Uterus (tissue), 4 donors: ENCODE results near the gene KCNQ4. TPM values are rescaled to one million over a fixed set of nuclear protein-coding genes. Genes with fewer than 3 reads are reported as not detected.
A peak's percentile ranks its signal among the peaks of the same experiment; 100 is the strongest.

Source experiments
- DNase-seq, 2 donors: peaks; one replicate each; pipeline ENCODE4 v3.0.0-alpha.2; 2019 to 2020
- H3K27ac ChIP-seq, 2 donors: fragments of 200-600 bp; sonication (generic); 1 replicate in 1 of 2; 2 replicates in 1 of 2; pipeline ENCODE4 v1.5.1; 2016 to 2018
- H3K27me3 ChIP-seq, 2 donors: fragments of 200-600 bp; sonication (generic); one replicate each; pipeline ENCODE4 v1.5.1; 2018 to 2019; ENCODE audit warnings: control low read depth in 1 of 2
- H3K36me3 ChIP-seq, 2 donors: fragments of 200-600 bp; sonication (generic); one replicate each; pipeline ENCODE4 v1.5.1; 2019; ENCODE audit warnings: control low read depth in 1 of 2
- H3K4me1 ChIP-seq, 2 donors: fragments of 200-600 bp; sonication (generic); one replicate each; pipeline ENCODE4 v1.5.1; 2018 to 2019; ENCODE audit warnings: control low read depth in 1 of 2
- H3K4me3 ChIP-seq, 2 donors: fragments of 200-600 bp; sonication (generic); 1 replicate in 1 of 2; 2 replicates in 1 of 2; pipeline ENCODE4 v1.5.1; 2018 to 2019; ENCODE audit warnings: mild to moderate bottlenecking in 1 of 2
- H3K9me3 ChIP-seq, 2 donors: fragments of 200-600 bp; sonication (generic); one replicate each; pipeline ENCODE4 v1.5.1; 2019; ENCODE audit warnings: control low read depth in 1 of 2
- POLR2A ChIP-seq, 2 donors: fragments of 450-650 bp; IDR thresholded peaks; one replicate each; pipeline ENCODE4 v1.6.1; 2016; ENCODE audit warnings: antibody characterized with exemption in 2 of 2, mild to moderate bottlenecking in 1 of 2, moderate library complexity in 1 of 2
- intact Hi-C: fragments of 100-400 bp; cut with DNase I; formaldehyde crosslinking; loops from one replicate; pipeline ENCODE4 v1.15.1; 2023; ENCODE audit warnings: low total_unique reads
- total RNA-seq, 4 donors: library from RNA; depleted of rRNA in 3 of 4; stranded (reverse); fragments of >200 nt in 3 of 4; gene quantifications; one replicate each; pipeline versions ENCODE4 v1.1.0 to v1.2.4, GENCODE V29; 2014 to 2023
- TF ChIP-seq, protein P1 (sequence below), 4 experiments: fragments of 200-600 bp in 2 of 4; fragments of 450-650 bp in 2 of 4; sonication (generic) in 2 of 4; IDR thresholded peaks; one replicate each; pipeline ENCODE4 v1.5.1; 2016 to 2019; ENCODE audit warnings: antibody characterized with exemption in 4 of 4, mild to moderate bottlenecking in 2 of 4, moderate library complexity in 1 of 4
- donor health status: DM: yes; HTN: yes; CAD: no.

KCNQ4 gene
- total RNA-seq, 4 donors from 2014 or later, result 2.7 to 13.4 (median 7.4) TPM; not detected in 1

DNA sequence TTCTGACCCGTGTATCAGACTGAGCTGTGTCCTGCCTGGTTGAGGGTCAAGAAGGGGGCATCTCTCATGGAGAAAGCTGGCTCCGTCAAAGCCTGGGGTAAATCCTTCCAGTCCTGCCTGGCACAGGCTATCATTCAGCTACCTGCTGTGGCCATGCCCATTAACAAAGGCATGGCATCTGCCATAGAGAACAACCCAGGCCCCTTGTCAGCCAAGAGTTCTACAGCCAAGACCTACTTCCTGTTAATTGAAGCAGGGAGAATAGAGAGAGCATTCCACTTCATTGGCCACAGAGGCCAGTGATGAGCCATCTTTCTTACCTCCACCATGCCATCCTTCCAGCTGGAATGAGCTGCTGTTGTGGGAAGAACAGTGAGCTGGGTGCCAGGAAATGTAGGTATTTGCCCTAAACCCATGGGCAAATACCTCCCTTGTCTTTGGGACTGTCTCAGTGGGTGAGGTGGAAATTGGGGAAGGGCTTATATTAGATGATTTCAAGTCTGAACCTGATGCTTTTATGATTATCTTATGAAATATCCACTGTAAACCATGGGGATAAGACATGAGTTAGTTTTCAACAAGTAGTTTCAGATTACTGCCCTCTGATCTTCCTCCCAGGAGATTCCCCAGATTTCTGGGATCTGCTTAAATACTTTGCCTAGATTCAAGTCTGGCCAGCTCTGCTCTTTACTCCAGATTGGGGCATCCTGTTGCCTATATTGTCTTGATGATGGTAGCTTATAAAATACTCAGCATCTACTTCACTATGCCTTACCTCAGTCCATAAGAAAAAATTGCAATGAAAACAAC, 11.2 kb upstream of the KCNQ4 start:
- TF ChIP-seq POLR2A (IDR thresholded peaks at IDR 0.05), result no peak
- TF ChIP-seq, protein P1, sequence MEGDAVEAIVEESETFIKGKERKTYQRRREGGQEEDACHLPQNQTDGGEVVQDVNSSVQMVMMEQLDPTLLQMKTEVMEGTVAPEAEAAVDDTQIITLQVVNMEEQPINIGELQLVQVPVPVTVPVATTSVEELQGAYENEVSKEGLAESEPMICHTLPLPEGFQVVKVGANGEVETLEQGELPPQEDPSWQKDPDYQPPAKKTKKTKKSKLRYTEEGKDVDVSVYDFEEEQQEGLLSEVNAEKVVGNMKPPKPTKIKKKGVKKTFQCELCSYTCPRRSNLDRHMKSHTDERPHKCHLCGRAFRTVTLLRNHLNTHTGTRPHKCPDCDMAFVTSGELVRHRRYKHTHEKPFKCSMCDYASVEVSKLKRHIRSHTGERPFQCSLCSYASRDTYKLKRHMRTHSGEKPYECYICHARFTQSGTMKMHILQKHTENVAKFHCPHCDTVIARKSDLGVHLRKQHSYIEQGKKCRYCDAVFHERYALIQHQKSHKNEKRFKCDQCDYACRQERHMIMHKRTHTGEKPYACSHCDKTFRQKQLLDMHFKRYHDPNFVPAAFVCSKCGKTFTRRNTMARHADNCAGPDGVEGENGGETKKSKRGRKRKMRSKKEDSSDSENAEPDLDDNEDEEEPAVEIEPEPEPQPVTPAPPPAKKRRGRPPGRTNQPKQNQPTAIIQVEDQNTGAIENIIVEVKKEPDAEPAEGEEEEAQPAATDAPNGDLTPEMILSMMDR (IDR thresholded peaks at IDR 0.05), result no peak
- no peak overlapping the region for H3K27ac ChIP-seq
- H3K27me3 ChIP-seq, result no peaks in the 10 kb centered on the region
- intact Hi-C loops, result loop anchor here (10.0 kb wide), 1 partner anchor 72 kb away; no protein-coding TSS in a partner anchor
- no peaks in the 10 kb centered on the region for H3K36me3 ChIP-seq
- no peak overlapping the region for H3K4me3 ChIP-seq
- DNase-seq, result no peak
- no peaks in the 10 kb centered on the region for H3K9me3 ChIP-seq
- no peaks in the 10 kb centered on the region for H3K4me1 ChIP-seq

DNA sequence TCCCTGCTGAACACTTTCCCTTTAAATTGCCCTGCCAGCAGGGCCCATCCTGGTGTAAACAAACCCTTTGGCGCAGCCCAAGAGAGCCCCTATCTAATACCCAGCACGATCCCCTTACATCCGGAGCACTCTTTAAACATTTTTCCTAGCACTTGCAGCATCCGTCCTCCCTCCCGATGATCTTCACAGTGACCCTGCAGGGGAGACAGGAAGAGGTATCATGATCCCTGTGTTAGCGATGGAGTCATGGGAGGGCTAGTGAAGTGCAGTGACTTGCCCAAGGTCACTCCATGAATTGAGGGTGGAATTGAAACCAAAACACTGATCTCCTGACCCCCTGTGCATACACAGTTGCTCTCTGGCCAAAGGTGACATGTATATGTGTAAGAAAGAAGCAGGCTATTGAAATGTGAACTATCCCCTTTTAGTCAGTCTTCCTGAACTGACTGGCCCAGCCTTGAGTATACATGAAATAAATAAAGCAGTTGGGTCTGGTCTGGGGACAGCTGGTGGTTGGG, 9.8 kb upstream of the KCNQ4 start:
- Histone ChIP-seq H3K4me3 (no peak overlapping the region), H3K36me3 (no peaks in the 10 kb centered on the region), H3K27me3 (no peaks in the 10 kb centered on the region), H3K4me1 (no peaks in the 10 kb centered on the region), H3K9me3 (no peaks in the 10 kb centered on the region), H3K27ac (no peak overlapping the region)
- intact Hi-C loops, result loop anchor here (10.0 kb wide), 1 partner anchor 71 kb away; no protein-coding TSS in a partner anchor
- TF ChIP-seq, protein P1 (IDR thresholded peaks at IDR 0.05), result no peak
- no peak for TF ChIP-seq POLR2A (IDR thresholded peaks at IDR 0.05)
- DNase-seq, result no peak

DNA sequence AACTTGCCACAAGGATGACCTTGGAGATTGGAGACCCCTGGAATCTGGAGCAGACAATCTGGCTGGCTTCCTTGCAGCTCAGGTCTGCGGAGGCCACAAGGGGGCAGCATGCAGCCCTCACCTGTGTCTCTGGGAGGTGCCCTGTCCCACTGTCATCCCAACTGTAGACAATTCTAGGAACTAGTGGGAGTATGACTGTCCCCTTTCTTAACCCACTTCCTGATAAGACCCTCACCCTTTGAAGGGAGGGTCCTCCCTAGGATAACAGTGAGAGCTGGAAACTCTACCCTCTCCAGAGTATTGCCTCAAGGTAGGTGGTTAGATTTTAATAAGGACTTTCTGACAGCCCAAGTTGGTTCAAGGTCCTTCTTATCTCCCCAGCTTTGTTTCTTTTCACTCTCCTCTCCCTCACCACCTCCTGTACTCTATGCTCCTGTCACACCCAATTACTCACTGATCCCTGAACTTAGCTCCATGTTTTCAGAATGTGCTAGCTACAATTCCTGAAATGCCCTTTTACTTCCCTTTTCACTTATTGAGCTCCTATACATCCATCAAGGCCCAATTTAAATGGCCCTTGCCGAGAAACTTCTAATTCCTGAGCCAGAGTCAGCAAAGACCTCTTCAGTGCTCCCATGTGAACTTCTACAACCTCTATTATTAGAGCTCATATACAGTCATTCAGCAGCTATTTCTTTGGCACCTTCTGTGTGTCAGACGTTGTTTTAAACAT, 9.2 kb upstream of the KCNQ4 start:
- Histone ChIP-seq H3K9me3 (no peaks in the 10 kb centered on the region), H3K36me3 (no peaks in the 10 kb centered on the region), H3K4me1 (no peaks in the 10 kb centered on the region), H3K27me3 (no peaks in the 10 kb centered on the region), H3K27ac (no peak overlapping the region), H3K4me3 (no peak overlapping the region)
- peak; percentile 46 to 64 for DNase-seq
- TF ChIP-seq POLR2A (IDR thresholded peaks at IDR 0.05), result no peak
- TF ChIP-seq, protein P1 (IDR thresholded peaks at IDR 0.05), result peak; percentile 66 to 79 (median 76)
- intact Hi-C loops, result loop anchor here (10.0 kb wide), 1 partner anchor 70 kb away; no protein-coding TSS in a partner anchor

DNA sequence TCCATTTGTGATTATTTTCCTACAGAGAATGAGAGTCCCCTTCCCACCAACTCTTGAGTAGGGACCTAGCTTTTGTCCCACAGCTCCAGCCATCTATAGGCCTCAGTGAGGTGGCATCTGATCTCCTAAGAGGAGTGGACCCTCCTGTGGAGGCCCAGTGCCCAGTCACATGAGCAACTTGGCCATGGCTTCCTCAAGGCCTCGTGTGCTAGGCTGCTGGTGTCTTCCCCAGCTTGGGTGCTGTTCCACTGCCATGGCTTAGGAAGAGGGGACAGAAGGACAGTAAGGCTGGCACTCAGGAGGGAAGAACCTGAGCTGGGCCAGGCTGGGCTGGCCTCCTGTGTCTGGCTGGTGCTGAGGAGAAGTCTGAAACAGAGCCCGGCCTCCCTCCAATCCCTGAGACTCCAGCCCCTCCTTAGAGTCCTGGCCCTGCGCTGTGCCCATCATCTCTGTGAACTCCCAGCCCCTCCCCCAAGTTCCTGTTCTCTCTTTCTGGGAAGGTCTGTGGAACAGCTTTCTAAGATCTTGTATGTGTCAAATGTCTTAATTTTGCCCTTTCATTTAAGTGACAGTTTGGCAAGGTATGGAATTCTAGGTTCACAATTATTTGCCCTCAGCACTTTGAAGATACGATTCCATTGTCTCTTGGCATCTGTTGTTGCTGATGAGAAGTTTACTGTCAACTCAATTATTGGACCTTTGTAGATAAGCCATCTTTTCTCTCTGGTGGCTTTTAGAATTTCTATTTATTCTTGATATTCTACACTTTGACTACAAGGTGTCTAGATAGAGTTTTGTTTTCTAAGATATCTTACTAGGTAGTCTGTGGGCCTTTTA, 7.1 kb upstream of the KCNQ4 start:
- H3K9me3 ChIP-seq, result no peaks in the 10 kb centered on the region
- DNase-seq, result no peak
- no peak overlapping the region for H3K4me3 ChIP-seq
- no peaks in the 10 kb centered on the region for H3K4me1 ChIP-seq
- TF ChIP-seq POLR2A (IDR thresholded peaks at IDR 0.05), result no peak
- TF ChIP-seq, protein P1 (IDR thresholded peaks at IDR 0.05), result no peak
- no peak overlapping the region for H3K27ac ChIP-seq
- no peaks in the 10 kb centered on the region for H3K27me3 ChIP-seq
- H3K36me3 ChIP-seq, result no peaks in the 10 kb centered on the region
- intact Hi-C loops, result loop anchor here (10.0 kb wide), 1 partner anchor 68 kb away; no protein-coding TSS in a partner anchor
